ENCODE results near the gene CXXC5.
"Not testable (repeated sequence)": the region's sequence is repeated elsewhere in the genome, so short reads cannot be mapped to it uniquely, and the experiment has no call there.

The CXXC5 gene

GRCh38 chr5:139648205-139649081 is at the start of gene CXXC5:
CXXC5 (plus strand) TSS chr5:139648349; CDS start chr5:139680524, 32,175 bp downstream.
- peak; percentile 91 for DNase-seq (ENCODE audit: low spot score)

- not testable (repeated sequence) for DNase-seq (ENCODE audit: low spot score)
Measured at GRCh38 chr5:139598601-139598965, 49.6 kb upstream of the CXXC5 start.

- DNase-seq (ENCODE audit: low spot score) = no peak
Measured at GRCh38 chr5:139600336-139600949, 47.7 kb upstream of the CXXC5 start.

DNA sequence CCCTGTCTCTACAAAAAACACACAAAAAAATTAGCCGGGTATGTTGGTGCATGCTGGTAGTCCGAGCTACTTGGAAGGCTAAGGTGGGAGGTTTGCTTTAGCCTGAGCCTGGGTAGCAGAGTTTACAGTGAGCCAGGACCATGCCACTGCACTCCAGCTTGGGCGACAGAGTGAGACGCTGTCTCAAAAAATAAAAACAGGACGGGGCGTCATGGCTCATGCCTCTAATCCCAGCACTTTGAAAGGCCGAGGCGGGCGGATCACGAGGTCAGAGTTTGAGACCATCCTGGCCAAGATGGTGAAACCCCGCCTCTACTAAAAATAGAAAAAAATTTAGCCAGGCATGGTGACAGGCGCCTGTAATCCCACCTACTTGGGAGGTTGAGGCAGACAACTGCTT is 46.7 kb upstream of the CXXC5 start:
- no peak for DNase-seq (ENCODE audit: low spot score)

- not testable (repeated sequence) for DNase-seq (ENCODE audit: low spot score)
Measured at GRCh38 chr5:139601948-139602347, 46.2 kb upstream of the CXXC5 start.

GRCh38 chr5:139605887-139606286 is 42.3 kb upstream of the CXXC5 start:
- no peak for DNase-seq (ENCODE audit: low spot score)

- DNase-seq (ENCODE audit: low spot score) = no peak
Measured at GRCh38 chr5:139611703-139612584, 36.2 kb upstream of the CXXC5 start.

DNA sequence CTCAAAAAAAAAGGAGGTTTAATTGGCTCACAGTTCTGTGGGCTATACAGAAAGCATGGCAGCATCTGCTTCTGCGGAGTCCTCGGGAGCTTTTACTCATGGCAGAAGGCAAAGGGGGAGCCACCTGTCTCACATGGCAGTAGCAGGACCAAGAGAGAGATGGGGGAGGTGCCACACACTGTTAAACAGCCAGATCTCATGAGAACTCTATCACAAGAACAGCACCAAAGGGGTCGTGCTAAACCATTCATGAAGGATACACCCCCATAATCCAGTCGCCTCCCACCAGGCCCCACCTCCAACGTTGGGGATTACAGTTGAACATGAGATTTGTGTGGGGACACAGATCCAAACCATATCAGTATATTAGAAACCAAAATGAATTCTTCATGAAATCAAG is 28.3 kb upstream of the CXXC5 start:
- DNase-seq (ENCODE audit: low spot score) = no peak

DNA sequence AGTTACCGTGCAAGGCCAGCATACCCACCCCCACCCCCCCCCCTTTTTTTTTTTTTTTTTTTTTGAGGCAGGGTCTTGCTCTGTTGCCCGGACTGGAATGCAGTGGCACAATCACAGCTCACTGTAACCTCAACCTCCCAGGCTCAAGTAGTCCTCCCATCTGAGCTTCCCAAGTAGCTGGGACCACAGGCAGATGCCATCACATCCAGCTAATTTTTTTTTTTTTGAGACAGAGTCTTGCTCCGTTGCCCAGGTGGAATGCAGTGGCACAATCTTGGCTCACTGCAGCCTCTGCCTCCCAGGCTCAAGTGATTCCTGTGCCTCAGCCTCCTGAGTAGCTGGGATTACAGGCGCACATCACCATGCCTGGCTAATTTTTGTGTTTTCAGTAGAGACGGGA is 22.8 kb upstream of the CXXC5 start:
- not testable (repeated sequence) for DNase-seq (ENCODE audit: low spot score)

DNA sequence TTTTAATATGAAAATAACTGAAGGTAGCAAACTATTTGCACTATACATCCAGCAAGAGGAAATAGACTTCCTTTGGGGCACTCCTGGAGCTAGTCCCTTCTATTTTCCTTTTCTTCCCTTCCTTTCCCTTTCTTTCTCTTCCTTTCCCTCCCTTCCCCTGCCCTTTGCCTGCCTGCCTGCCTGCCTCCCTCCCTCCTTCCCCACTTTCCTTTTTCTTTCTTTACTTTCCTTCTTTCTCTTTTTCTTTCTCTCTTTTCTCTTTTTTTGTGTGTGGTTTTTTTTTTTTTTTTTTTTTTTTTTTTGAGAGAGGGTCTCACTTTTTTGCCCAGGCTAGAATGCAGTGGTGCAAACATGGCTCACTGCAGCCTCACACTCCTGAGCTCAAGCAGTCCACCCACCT is 17.3 kb upstream of the CXXC5 start:
- no peak for DNase-seq (ENCODE audit: low spot score)

DNA sequence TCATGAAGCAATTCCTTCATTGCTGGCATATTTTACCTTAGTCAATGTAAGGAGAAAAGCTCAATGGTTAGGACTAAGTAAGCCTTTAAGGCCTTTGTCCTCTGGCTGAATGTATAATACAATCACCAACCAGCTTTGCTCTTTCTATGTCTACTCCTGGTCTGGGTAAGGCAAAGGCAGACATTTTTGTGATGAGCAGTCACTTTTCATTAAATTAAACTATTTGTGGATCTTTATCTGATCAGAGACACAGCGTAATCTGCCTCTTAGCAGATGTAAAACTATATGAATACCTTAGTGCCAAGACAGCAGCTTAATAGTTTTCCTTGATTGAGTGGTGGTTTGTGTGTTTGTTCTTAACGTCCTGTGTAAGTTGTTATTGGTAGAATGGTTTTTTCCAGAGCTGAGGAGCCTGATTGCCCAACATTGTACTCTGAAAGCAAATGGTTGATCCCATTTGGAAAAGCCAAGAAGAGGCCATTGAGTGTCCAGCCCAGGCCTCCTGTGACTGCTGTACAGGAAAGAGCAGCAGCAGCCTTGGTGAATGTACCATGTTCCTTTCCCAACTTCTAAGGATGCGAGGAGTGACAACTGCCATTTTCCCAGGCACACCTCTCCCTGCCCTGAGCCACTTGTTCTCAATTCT is 16.5 kb upstream of the CXXC5 start:
- no peak for DNase-seq (ENCODE audit: low spot score)

- DNase-seq (ENCODE audit: low spot score) = peak; percentile 94
Measured at GRCh38 chr5:139633295-139634027, 14.7 kb upstream of the CXXC5 start.

DNA sequence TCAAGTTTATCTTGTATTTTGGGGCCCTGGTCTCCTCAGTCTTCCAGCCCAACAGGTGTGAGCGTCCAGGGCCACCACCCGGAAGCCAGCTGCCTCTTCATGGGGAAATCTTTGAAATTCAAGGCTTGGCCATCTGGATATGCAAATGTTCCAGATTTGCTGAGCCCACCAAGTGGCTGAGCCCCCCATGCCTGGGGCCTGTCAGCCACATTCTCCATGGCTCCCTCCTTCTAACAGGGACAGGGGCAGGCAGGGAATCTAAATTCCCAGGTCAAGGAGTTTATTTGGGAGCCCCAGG is 14.2 kb upstream of the CXXC5 start:
- no peak for DNase-seq (ENCODE audit: low spot score)

- no peak for DNase-seq (ENCODE audit: low spot score)
Measured at GRCh38 chr5:139634541-139634940, 13.6 kb upstream of the CXXC5 start.

DNA sequence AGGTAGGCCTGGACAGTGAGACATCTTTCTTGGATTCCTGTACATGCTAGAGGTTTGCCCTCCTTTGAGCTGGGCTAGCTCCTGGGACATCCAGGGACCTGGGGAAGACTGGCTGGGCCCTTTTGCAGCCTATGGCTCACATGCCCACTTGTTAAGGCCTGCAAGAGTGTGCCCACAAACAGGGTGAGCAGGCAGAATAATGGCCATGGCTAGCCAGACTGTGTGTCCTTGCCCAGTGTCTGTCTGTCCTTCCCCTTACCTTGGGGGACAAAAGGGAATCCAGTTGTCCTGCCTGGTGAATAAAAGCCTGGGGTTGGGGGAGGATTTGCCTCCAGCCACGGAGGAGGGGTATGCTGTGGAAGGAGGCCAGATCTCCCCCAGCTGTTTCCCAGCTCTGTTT is 13.0 kb upstream of the CXXC5 start:
- no peak for DNase-seq (ENCODE audit: low spot score)

GRCh38 chr5:139635606-139636206 is 12.4 kb upstream of the CXXC5 start:
- peak; percentile 79 for DNase-seq (ENCODE audit: low spot score)

GRCh38 chr5:139636207-139636792 is 11.8 kb upstream of the CXXC5 start:
- DNase-seq (ENCODE audit: low spot score) = no peak

- no peak for DNase-seq (ENCODE audit: low spot score)
Measured at GRCh38 chr5:139636975-139637408, 11.2 kb upstream of the CXXC5 start.

DNA sequence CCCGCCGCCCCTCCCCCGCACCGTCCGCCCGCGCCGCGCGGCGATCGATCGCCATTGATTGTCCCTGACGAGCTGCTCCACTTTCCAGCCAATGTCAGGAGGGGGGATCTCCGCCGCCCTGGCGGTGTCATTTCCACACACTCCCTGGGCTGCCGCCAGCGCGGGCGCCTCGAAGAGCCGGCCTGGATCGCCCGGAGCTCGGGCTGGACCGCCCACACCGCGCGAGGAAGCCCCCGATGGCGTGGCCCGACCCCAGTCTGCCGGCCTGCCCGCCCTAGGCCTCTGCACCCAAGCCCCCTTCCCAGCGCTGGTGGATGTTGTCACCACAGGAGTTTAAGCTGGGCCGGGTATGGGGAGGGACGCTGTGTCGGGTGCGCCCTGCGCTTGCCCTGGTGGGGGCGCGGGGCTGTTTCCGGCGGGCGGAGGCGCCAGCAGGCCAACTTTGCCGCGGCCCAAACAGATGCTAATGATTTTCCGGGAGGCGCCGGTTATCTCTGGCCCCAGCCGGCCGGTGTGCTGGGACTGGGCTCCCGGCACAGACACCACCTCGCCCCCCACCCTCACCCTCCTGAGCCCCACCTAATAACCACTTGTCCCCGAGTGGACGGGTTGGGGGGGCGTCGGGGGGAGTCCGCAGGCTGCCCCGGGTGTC is 10.6 kb upstream of the CXXC5 start:
- DNase-seq (ENCODE audit: low spot score) = peak; percentile 78

DNA sequence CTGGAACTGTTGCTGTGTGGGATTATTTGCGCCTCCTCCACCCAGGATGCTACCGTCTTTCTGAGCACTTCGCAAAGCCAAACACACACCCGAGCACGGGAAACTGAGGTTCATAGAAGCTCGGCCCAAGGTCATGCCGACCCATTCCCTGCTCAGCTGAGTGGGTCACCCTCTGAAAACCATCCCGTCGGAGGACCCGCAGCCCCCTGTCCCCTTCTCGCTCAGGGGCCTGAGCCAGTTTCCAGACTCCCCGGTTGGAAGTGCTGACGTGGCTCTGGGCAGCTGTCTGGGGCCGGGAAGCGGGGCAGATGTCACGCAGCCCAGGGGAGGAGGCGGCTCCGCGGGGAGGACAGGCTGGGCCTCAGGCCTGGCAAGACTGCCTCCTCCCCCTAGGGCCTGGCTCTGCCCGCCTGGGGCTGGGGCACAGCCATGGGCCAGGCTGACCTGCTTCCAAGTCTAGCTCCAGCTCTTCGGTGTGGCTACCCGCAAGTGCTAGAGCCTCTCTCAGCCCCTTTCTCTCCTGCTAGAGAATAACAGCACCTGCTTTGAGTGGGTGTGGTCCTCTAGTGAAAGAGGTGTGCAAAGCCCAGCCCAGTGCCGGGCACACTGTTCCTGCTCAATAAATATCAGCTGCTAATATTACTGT is 9.9 kb upstream of the CXXC5 start:
- peak; percentile 90 for DNase-seq (ENCODE audit: low spot score)
